ENCODE data around the gene KIAA0825. TPM values are rescaled to one million over a fixed set of nuclear protein-coding genes. Genes with fewer than 3 reads are reported as not detected.

The KIAA0825 gene
- total RNA-seq, 5 donors from 2014 or later (not counting 1 experiment from before 2014, with no cell fraction given) = 1.4 to 4.0 (median 1.6) TPM

GRCh38 chr5:94244921-94245320, 373.5 kb downstream of the KIAA0825 start:
- CTCF ChIA-PET = no interaction called here
- ATAC-seq (replicated peaks in 1 of 4) (no peak), DNase-seq (no peak)
- H3K9me3 Mint-ChIP-seq = no peaks in the 10 kb centered on the region
- H3K36me3 ChIP-seq (ENCODE audit: control insufficient read depth in 2 of 2, extremely low read depth in 1 of 2, insufficient read depth in 1 of 2, low read length in 1 of 2) = no peaks in the 10 kb centered on the region
- H3K27me3 Mint-ChIP-seq = no peaks in the 10 kb centered on the region
- WGBS (ENCODE audit: insufficient coverage) = no CpG with 5 or more reads among the region's 1 CpG
- no peaks in the 10 kb centered on the region for H3K36me3 Mint-ChIP-seq
- H3K4me1 Mint-ChIP-seq = no peaks in the 10 kb centered on the region
- no peak overlapping the region for H3K27ac Mint-ChIP-seq
- no peaks in the 10 kb centered on the region for H3K4me1 ChIP-seq (ENCODE audit: control insufficient read depth in 1 of 2, extremely low read depth in 1 of 2, insufficient read depth in 2 of 2, low read length in 2 of 2)
- POLR2A ChIA-PET = no interaction called here
- no peaks in the 10 kb centered on the region for H3K9me3 ChIP-seq
- H3K4me3 Mint-ChIP-seq = no peak overlapping the region
- H3K4me3 ChIP-seq (ENCODE audit: control insufficient read depth in 1 of 2, extremely low read depth in 1 of 2, low read length in 1 of 2) = no peak overlapping the region
- no peak overlapping the region for H3K27ac ChIP-seq (ENCODE audit: low read length)
- H3K27me3 ChIP-seq (replicated peaks in 1 of 2; ENCODE audit: control insufficient read depth in 2 of 2, extremely low read depth in 1 of 2, insufficient read depth in 2 of 2, low read length in 1 of 2) = no peaks in the 10 kb centered on the region

- DNase-seq (no peak), ATAC-seq (replicated peaks in 1 of 4) (no peak)
- no peak overlapping the region for H3K4me3 Mint-ChIP-seq
- WGBS (ENCODE audit: insufficient coverage) = 33% methylated on average over 2 of the region's 3 CpGs
- no peaks in the 10 kb centered on the region for H3K27me3 Mint-ChIP-seq
- no peaks in the 10 kb centered on the region for H3K9me3 ChIP-seq
- H3K27ac Mint-ChIP-seq = no peak overlapping the region
- H3K36me3 ChIP-seq (ENCODE audit: control insufficient read depth in 2 of 2, extremely low read depth in 1 of 2, insufficient read depth in 1 of 2, low read length in 1 of 2) = no peaks in the 10 kb centered on the region
- H3K36me3 Mint-ChIP-seq = no peaks in the 10 kb centered on the region
- no peaks in the 10 kb centered on the region for H3K27me3 ChIP-seq (replicated peaks in 1 of 2; ENCODE audit: control insufficient read depth in 2 of 2, extremely low read depth in 1 of 2, insufficient read depth in 2 of 2, low read length in 1 of 2)
- H3K27ac ChIP-seq (ENCODE audit: low read length) = no peak overlapping the region
- no peaks in the 10 kb centered on the region for H3K4me1 ChIP-seq (ENCODE audit: control insufficient read depth in 1 of 2, extremely low read depth in 1 of 2, insufficient read depth in 2 of 2, low read length in 2 of 2)
- H3K4me1 Mint-ChIP-seq = no peaks in the 10 kb centered on the region
- ChIA-PET CTCF (no interaction called here), POLR2A (no interaction called here)
- no peak overlapping the region for H3K4me3 ChIP-seq (ENCODE audit: control insufficient read depth in 1 of 2, extremely low read depth in 1 of 2, low read length in 1 of 2)
- H3K9me3 Mint-ChIP-seq = no peaks in the 10 kb centered on the region
These were observed 374.8 kb downstream of the KIAA0825 start for GRCh38 chr5:94243612-94244011.

- Mint-ChIP-seq H3K27ac (no peak overlapping the region), H3K36me3 (no peaks in the 10 kb centered on the region), H3K4me1 (no peaks in the 10 kb centered on the region), H3K9me3 (peaks cover 0 to under 1% (median 0%) of the 10 kb centered on the region in 3 donors), H3K4me3 (no peak overlapping the region), H3K27me3 (no peaks in the 10 kb centered on the region)
- WGBS (ENCODE audit: insufficient coverage) = 78% methylated on average over 3 of the region's 3 CpGs
- Histone ChIP-seq H3K27me3 (replicated peaks in 1 of 2; ENCODE audit: control insufficient read depth in 2 of 2, extremely low read depth in 1 of 2, insufficient read depth in 2 of 2, low read length in 1 of 2) (no peaks in the 10 kb centered on the region), H3K27ac (ENCODE audit: low read length) (no peak overlapping the region), H3K4me3 (ENCODE audit: control insufficient read depth in 1 of 2, extremely low read depth in 1 of 2, low read length in 1 of 2) (no peak overlapping the region), H3K4me1 (ENCODE audit: control insufficient read depth in 1 of 2, extremely low read depth in 1 of 2, insufficient read depth in 2 of 2, low read length in 2 of 2) (no peaks in the 10 kb centered on the region), H3K9me3 (no peaks in the 10 kb centered on the region), H3K36me3 (ENCODE audit: control insufficient read depth in 2 of 2, extremely low read depth in 1 of 2, insufficient read depth in 1 of 2, low read length in 1 of 2) (no peaks in the 10 kb centered on the region)
- no peak for DNase-seq
- ChIA-PET CTCF (no interaction called here), POLR2A (no interaction called here)
- no peak for ATAC-seq (replicated peaks in 1 of 4)
These were observed 377.3 kb downstream of the KIAA0825 start for GRCh38 chr5:94240993-94241651.

- CTCF ChIA-PET = no interaction called here
- ATAC-seq (replicated peaks in 1 of 4) = no peak
- POLR2A ChIA-PET = no interaction called here
- no peaks in the 10 kb centered on the region for H3K4me1 ChIP-seq (ENCODE audit: control insufficient read depth in 1 of 2, extremely low read depth in 1 of 2, insufficient read depth in 2 of 2, low read length in 2 of 2)
- Mint-ChIP-seq H3K4me1 (no peaks in the 10 kb centered on the region), H3K36me3 (no peaks in the 10 kb centered on the region), H3K4me3 (no peak overlapping the region), H3K27ac (no peak overlapping the region), H3K27me3 (no peaks in the 10 kb centered on the region), H3K9me3 (peaks cover 0 to 5% (median 0%) of the 10 kb centered on the region in 3 donors)
- H3K4me3 ChIP-seq (ENCODE audit: control insufficient read depth in 1 of 2, extremely low read depth in 1 of 2, low read length in 1 of 2) = no peak overlapping the region
- H3K36me3 ChIP-seq (ENCODE audit: control insufficient read depth in 2 of 2, extremely low read depth in 1 of 2, insufficient read depth in 1 of 2, low read length in 1 of 2) = no peaks in the 10 kb centered on the region
- H3K9me3 ChIP-seq = no peaks in the 10 kb centered on the region
- H3K27me3 ChIP-seq (replicated peaks in 1 of 2; ENCODE audit: control insufficient read depth in 2 of 2, extremely low read depth in 1 of 2, insufficient read depth in 2 of 2, low read length in 1 of 2) = no peaks in the 10 kb centered on the region
- DNase-seq = no peak
- 92% methylated on average over 4 of the region's 5 CpGs for WGBS (ENCODE audit: insufficient coverage)
- no peak overlapping the region for H3K27ac ChIP-seq (ENCODE audit: low read length)
These were observed 377.8 kb downstream of the KIAA0825 start for GRCh38 chr5:94240596-94240992.

GRCh38 chr5:94240134-94240533, 378.3 kb downstream of the KIAA0825 start:
- H3K9me3 ChIP-seq = no peaks in the 10 kb centered on the region
- POLR2A ChIA-PET = interaction anchor here in 1 of 2 donors (0.6 kb wide), 1 partner anchor 30 kb away, joined by 5 read pairs; no protein-coding TSS in a partner anchor
- DNase-seq (no peak), ATAC-seq (replicated peaks in 1 of 4) (no peak)
- no peak overlapping the region for H3K4me3 ChIP-seq (ENCODE audit: control insufficient read depth in 1 of 2, extremely low read depth in 1 of 2, low read length in 1 of 2)
- H3K4me1 ChIP-seq (ENCODE audit: control insufficient read depth in 1 of 2, extremely low read depth in 1 of 2, insufficient read depth in 2 of 2, low read length in 2 of 2) = no peaks in the 10 kb centered on the region
- Mint-ChIP-seq H3K4me1 (no peaks in the 10 kb centered on the region), H3K27ac (no peak overlapping the region), H3K36me3 (no peaks in the 10 kb centered on the region), H3K9me3 (peaks cover 0 to 8% (median 4%) of the 10 kb centered on the region in 3 donors), H3K4me3 (no peak overlapping the region), H3K27me3 (no peaks in the 10 kb centered on the region)
- CTCF ChIA-PET = no interaction called here
- no CpG with 5 or more reads among the region's 3 CpGs for WGBS (ENCODE audit: insufficient coverage)
- no peaks in the 10 kb centered on the region for H3K36me3 ChIP-seq (ENCODE audit: control insufficient read depth in 2 of 2, extremely low read depth in 1 of 2, insufficient read depth in 1 of 2, low read length in 1 of 2)
- no peaks in the 10 kb centered on the region for H3K27me3 ChIP-seq (replicated peaks in 1 of 2; ENCODE audit: control insufficient read depth in 2 of 2, extremely low read depth in 1 of 2, insufficient read depth in 2 of 2, low read length in 1 of 2)
- H3K27ac ChIP-seq (ENCODE audit: low read length) = no peak overlapping the region

DNA sequence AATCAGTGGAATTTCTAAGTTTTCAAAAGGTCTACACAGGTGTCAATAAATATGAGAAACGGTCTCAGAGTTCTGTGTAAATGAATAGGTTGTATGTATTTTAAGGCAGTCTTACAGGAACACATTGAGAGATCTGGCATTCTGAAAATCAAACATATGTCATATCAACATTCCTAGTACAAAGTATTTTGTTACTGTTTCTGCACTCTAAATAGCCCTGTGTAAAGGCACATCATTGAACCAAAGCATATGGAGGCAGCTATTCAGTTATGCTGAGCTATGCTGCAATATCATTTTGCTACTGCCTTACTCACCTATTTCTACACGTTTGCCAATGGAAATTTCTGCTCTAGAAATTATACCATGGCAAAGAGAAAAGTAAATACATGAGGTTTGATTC, 379.1 kb downstream of the KIAA0825 start:
- no peaks in the 10 kb centered on the region for H3K9me3 ChIP-seq
- Mint-ChIP-seq H3K9me3 (peaks cover 2 to 11% (median 9%) of the 10 kb centered on the region in 3 donors), H3K27ac (no peak overlapping the region), H3K4me1 (no peaks in the 10 kb centered on the region), H3K36me3 (no peaks in the 10 kb centered on the region), H3K4me3 (no peak overlapping the region), H3K27me3 (no peaks in the 10 kb centered on the region)
- POLR2A ChIA-PET = no interaction called here
- H3K4me1 ChIP-seq (ENCODE audit: control insufficient read depth in 1 of 2, extremely low read depth in 1 of 2, insufficient read depth in 2 of 2, low read length in 2 of 2) = no peaks in the 10 kb centered on the region
- no peak overlapping the region for H3K27ac ChIP-seq (ENCODE audit: low read length)
- no peaks in the 10 kb centered on the region for H3K36me3 ChIP-seq (ENCODE audit: control insufficient read depth in 2 of 2, extremely low read depth in 1 of 2, insufficient read depth in 1 of 2, low read length in 1 of 2)
- CTCF ChIA-PET = no interaction called here
- no peak overlapping the region for H3K4me3 ChIP-seq (ENCODE audit: control insufficient read depth in 1 of 2, extremely low read depth in 1 of 2, low read length in 1 of 2)
- WGBS (ENCODE audit: insufficient coverage) = no CpG with 5 or more reads among the region's 2 CpGs
- ATAC-seq (replicated peaks in 1 of 4) (no peak), DNase-seq (no peak)
- H3K27me3 ChIP-seq (replicated peaks in 1 of 2; ENCODE audit: control insufficient read depth in 2 of 2, extremely low read depth in 1 of 2, insufficient read depth in 2 of 2, low read length in 1 of 2) = no peaks in the 10 kb centered on the region

- Mint-ChIP-seq H3K36me3 (peaks cover 2% of the 10 kb centered on the region), H3K9me3 (peaks cover 2 to 12% (median 11%) of the 10 kb centered on the region in 3 donors), H3K27ac (no peak overlapping the region), H3K4me3 (no peak overlapping the region), H3K27me3 (no peaks in the 10 kb centered on the region), H3K4me1 (no peaks in the 10 kb centered on the region)
- no peak overlapping the region for H3K27ac ChIP-seq (ENCODE audit: low read length)
- no peaks in the 10 kb centered on the region for H3K4me1 ChIP-seq (ENCODE audit: control insufficient read depth in 1 of 2, extremely low read depth in 1 of 2, insufficient read depth in 2 of 2, low read length in 2 of 2)
- ChIA-PET CTCF (no interaction called here), POLR2A (interaction anchor here (0.5 to 0.6 kb wide), 2 partner anchors 360 to 435 kb away, joined by 3 read pairs; no protein-coding TSS in a partner anchor)
- no CpG with 5 or more reads among the region's 1 CpG for WGBS (ENCODE audit: insufficient coverage)
- DNase-seq (no peak), ATAC-seq (replicated peaks in 1 of 4) (no peak)
- no peaks in the 10 kb centered on the region for H3K9me3 ChIP-seq
- H3K4me3 ChIP-seq (ENCODE audit: control insufficient read depth in 1 of 2, extremely low read depth in 1 of 2, low read length in 1 of 2) = no peak overlapping the region
- H3K36me3 ChIP-seq (ENCODE audit: control insufficient read depth in 2 of 2, extremely low read depth in 1 of 2, insufficient read depth in 1 of 2, low read length in 1 of 2) = no peaks in the 10 kb centered on the region
- H3K27me3 ChIP-seq (replicated peaks in 1 of 2; ENCODE audit: control insufficient read depth in 2 of 2, extremely low read depth in 1 of 2, insufficient read depth in 2 of 2, low read length in 1 of 2) = no peaks in the 10 kb centered on the region
These were observed 383.4 kb downstream of the KIAA0825 start for GRCh38 chr5:94234987-94235386.
